PFSK-1 (cell line): Measurements from ENCODE around the gene JMJD1C.

Source experiments
- FOXP2 ChIP-seq: optimal IDR thresholded peaks from 2 replicates; pipeline ENCODE3; 2011; ENCODE audit warnings: borderline replicate concordance, control low read depth, inconsistent platforms; ENCODE audit not compliant: insufficient read depth; ENCODE audit errors: extremely low read length, extremely low read depth
- POLR2AphosphoS5 ChIP-seq: IDR thresholded peaks from 2 replicates; pipeline ENCODE4 v1.6.1; 2012; ENCODE audit warnings: low read depth, mild to moderate bottlenecking, control low read depth, low read length, moderate library complexity
- SIN3A ChIP-seq: IDR thresholded peaks from 2 replicates; pipeline ENCODE4 v1.6.1; 2012; ENCODE audit warnings: mild to moderate bottlenecking, low read length, moderate library complexity, borderline replicate concordance; ENCODE audit not compliant: insufficient read depth
- TAF1 ChIP-seq: IDR thresholded peaks from 2 replicates; pipeline ENCODE4 v1.6.1; 2012; ENCODE audit warnings: low read length, control low read depth, borderline replicate concordance; ENCODE audit not compliant: insufficient read depth
- TF ChIP-seq, protein P1 (sequence below), 2 experiments: IDR thresholded peaks; 2 replicates each; pipeline versions ENCODE4 v1.6.1 to v1.8.0; 2011 to 2012; ENCODE audit warnings: low read depth in 2 of 2, low read length in 2 of 2, control low read depth in 1 of 2, inconsistent platforms in 1 of 2, mild to moderate bottlenecking in 1 of 2, moderate library complexity in 1 of 2; ENCODE audit not compliant: insufficient read depth in 1 of 2

The JMJD1C gene

DNA sequence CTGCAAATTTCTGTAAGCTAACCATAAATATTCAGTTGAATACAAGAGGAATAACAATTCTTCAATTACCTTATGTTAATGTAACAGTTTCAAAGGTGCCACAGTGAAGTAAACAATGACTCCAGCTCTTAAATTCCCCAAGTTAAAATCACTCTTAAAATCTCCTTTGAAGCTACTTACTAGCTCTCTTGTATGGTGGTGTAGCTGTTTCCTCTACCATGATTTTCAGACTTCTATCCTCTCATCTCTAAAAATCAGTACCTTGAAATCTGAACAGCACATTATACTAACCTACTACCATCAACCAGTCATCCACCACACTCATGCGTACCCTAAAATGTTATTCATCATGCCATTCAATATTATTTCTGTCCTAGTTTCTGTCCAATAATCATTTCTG, 29.6 kb downstream of the JMJD1C start:
- TF ChIP-seq TAF1 (no peak), POLR2AphosphoS5 (no peak), FOXP2 (no peak), SIN3A (no peak)
- TF ChIP-seq, protein P1, sequence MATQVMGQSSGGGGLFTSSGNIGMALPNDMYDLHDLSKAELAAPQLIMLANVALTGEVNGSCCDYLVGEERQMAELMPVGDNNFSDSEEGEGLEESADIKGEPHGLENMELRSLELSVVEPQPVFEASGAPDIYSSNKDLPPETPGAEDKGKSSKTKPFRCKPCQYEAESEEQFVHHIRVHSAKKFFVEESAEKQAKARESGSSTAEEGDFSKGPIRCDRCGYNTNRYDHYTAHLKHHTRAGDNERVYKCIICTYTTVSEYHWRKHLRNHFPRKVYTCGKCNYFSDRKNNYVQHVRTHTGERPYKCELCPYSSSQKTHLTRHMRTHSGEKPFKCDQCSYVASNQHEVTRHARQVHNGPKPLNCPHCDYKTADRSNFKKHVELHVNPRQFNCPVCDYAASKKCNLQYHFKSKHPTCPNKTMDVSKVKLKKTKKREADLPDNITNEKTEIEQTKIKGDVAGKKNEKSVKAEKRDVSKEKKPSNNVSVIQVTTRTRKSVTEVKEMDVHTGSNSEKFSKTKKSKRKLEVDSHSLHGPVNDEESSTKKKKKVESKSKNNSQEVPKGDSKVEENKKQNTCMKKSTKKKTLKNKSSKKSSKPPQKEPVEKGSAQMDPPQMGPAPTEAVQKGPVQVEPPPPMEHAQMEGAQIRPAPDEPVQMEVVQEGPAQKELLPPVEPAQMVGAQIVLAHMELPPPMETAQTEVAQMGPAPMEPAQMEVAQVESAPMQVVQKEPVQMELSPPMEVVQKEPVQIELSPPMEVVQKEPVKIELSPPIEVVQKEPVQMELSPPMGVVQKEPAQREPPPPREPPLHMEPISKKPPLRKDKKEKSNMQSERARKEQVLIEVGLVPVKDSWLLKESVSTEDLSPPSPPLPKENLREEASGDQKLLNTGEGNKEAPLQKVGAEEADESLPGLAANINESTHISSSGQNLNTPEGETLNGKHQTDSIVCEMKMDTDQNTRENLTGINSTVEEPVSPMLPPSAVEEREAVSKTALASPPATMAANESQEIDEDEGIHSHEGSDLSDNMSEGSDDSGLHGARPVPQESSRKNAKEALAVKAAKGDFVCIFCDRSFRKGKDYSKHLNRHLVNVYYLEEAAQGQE (IDR thresholded peaks at IDR 0.05; ENCODE audit: insufficient read depth in 1 of 2, low read depth in 2 of 2, low read length in 2 of 2) = no peak

DNA sequence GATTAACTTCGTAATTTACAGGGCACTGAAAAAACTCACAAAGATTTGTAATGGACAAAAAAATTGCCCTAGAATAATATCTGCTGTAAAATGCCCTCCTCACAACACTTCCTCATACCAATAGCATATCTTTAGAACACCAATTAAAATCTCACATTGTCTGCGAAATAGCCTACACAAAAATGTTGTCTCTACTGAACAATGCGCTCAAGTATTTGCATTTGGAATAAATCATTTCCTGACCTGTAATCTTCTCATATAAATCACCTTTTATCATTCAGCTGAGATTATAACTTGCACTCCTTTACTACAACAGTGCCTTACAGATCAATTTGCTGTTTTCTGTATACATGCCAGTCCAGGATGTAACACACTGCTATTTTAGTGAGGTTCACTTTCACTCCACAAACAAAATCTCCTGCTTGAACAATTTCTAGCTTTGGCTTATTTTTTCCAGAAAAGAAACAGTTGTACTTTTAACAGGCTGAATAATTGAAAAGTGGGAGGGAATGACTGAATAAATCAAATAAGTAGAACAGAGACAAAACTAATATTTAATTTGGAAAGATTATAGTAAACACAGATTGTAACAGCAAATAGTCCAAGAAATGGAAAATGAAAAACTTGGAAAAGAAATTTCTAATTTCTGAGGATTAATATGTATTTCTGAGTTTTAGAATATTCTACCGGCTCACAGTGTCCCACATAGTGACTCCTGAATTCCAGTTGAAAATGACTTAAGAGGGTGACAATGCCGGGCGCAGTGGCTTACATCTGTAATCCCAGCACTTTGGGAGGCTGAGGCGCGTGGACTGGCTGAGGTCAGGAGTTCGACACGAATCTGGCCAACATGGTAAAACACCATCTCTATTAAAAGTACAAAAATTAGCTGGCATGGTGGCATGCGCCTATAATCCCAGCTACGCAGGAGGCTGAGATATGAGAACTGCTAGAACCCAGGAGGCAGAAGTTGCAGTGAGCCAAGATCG, 30.6 kb downstream of the JMJD1C start:
- no peak for TF ChIP-seq POLR2AphosphoS5
- TF ChIP-seq SIN3A = no peak
- no peak for TF ChIP-seq TAF1
- TF ChIP-seq, protein P1 (IDR thresholded peaks at IDR 0.05; ENCODE audit: insufficient read depth in 1 of 2, low read depth in 2 of 2, low read length in 2 of 2) = no peak
- no peak for TF ChIP-seq FOXP2

- TF ChIP-seq POLR2AphosphoS5 (no peak), SIN3A (no peak), TAF1 (no peak), FOXP2 (no peak)
- TF ChIP-seq, protein P1 (IDR thresholded peaks at IDR 0.05; ENCODE audit: insufficient read depth in 1 of 2, low read depth in 2 of 2, low read length in 2 of 2) = no peak
Observed at GRCh38 chr10:63431962-63432797, 33.6 kb downstream of the JMJD1C start.

- TF ChIP-seq, protein P1 (IDR thresholded peaks at IDR 0.05; ENCODE audit: insufficient read depth in 1 of 2, low read depth in 2 of 2, low read length in 2 of 2) = no peak
- TF ChIP-seq SIN3A (no peak), TAF1 (no peak), FOXP2 (no peak), POLR2AphosphoS5 (no peak)
Observed at GRCh38 chr10:63430999-63431356, 34.8 kb downstream of the JMJD1C start.
